Stimulated activated CD8-positive, alpha-beta memory T cell treated with anti-CD3 and anti-CD28 coated beads, Interleukin-7, amount 100 ng/mL, for 4 hours (primary cell): ENCODE measurements around the gene NT5DC3.

Source experiments
- DNase-seq, 2 donors: peaks; one replicate each; pipeline ENCODE4 v3.0.0-alpha.2; 2020; ENCODE audit warnings: low read depth in 2 of 2

Gene NT5DC3

DNA sequence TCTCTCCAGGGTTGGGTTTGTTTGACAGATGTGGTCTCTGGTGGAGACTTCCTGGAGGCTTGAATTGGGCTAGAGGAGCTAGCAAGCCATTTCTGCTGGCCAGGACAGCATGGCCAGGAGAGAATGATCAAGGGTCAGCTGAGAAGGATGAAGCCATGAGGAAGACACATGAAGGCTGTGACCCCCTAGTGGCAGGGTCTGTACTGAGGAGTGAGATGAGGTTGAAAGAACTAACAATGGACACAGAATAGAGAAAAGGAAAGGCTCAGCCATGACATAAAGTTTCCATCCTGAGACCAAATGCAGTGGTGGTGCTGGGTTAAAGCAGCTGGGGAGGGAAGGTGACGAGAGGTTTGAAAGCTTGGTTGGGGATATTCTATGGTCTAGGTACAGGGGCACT, 89.9 kb downstream of the NT5DC3 start:
- DNase-seq = no peak

DNA sequence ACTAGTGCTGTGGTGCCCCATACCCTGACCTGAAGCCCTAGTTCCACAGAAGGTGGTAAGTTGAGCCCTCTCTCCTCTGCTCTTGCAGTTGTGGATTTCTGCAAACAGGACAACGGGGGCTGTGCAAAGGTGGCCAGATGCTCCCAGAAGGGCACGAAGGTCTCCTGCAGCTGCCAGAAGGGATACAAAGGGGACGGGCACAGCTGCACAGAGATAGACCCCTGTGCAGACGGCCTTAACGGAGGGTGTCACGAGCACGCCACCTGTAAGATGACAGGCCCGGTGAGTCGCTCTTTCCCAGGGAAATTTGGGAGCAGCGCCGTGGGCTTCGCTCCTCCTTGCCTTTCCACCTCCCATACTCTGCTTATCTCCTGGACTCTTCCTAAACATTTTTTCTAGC, 92.2 kb downstream of the NT5DC3 start:
- DNase-seq = no peak

DNA sequence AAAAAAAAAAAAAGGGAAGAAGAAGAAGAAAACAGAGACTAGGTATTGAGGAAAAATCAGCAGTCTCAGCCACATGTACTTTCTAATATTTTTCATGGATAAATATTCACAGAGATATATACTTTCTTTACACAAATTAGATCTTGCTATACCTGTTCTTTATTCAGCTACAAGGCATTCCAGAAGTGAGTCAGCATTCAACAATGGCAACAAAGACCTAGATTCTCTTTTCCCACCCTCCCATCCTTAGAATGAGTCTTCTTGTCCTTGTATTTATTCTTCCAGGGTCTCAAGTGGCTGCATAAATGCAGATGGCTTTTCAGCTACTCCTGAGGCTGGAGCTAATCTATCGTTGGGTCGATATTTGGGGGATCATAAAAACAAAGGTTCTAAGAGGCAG, 93.0 kb downstream of the NT5DC3 start:
- no peak for DNase-seq

DNA sequence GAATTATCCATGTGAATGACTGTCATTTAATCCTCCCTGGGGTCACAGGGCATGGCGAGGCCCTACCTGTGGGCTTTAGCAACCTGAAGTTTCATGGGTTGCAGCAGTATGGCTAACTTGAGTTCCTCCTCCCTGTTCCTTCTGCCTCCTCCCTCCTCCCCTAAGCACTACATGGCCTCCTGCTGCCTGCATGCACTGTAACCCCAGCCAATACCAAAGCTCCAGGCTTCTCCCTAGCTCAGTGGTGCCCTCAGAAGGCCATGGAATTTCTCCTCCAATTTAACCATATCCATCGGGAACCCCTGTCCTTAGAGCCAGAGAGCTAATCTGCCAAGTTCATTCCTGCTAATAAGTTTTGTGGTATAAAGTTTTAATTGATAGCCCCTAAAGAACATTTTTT, 95.1 kb downstream of the NT5DC3 start:
- DNase-seq = no peak

DNA sequence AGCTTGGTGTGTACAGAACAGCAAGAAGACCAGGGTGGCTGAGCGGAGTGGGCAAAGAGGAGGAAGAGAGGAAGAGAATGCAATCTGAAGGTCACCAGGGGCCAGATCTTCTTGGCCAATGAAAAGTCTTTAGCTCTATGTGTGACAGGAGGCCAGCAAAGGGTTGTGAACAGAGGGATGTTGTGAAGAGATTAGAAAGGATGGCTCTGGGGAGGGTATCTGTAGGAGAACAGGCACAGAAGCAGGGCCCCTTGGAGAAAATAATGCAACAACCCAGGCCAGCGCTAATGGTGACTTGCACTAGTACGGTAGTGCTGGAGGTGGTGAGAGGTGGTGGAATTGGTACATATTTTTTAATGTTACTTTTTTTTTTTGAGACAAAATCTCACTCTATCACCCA, 97.2 kb downstream of the NT5DC3 start:
- DNase-seq = no peak

DNA sequence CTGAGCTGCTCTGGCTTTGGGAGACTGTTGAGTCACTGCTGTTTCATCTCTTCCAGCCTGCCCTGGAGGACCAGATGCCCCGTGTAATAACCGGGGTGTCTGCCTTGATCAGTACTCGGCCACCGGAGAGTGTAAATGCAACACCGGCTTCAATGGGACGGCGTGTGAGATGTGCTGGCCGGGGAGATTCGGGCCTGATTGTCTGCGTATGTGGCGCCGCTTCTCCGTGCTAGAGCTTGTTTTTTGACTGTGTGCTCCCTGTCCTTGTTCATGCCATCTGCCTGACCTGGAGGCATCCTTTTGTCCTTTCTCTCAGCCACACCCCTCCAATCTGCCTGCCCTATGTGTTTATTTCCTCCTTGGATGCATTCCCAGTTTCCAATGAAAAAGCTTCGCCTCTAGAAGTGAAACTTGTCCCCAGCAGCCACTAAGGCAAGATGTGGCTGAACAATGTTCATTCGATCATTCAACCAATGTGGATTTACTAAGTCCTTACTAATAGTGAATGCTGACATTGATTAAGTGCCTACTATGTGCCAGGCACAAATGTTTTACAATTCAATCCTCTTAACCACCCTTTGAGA, 98.6 kb downstream of the NT5DC3 start:
- DNase-seq = no peak

DNA sequence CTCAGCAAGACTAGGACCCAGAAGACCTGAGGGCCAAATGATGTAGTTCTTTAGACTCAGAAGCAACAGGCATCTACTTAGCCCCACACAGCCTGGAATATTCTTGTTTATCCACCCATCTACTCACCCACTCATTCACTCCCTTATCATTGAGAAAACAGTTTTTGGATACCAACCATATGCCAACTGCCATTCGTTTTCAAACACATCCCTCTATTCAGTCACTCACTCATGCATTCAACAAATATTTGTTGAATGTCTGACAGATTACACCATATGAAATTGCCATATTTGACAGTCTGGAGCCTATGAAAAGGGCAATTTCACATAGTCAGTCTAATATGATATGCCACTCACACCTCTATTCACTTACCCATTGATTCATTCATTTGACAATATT, 103.2 kb downstream of the NT5DC3 start:
- DNase-seq = no peak

DNA sequence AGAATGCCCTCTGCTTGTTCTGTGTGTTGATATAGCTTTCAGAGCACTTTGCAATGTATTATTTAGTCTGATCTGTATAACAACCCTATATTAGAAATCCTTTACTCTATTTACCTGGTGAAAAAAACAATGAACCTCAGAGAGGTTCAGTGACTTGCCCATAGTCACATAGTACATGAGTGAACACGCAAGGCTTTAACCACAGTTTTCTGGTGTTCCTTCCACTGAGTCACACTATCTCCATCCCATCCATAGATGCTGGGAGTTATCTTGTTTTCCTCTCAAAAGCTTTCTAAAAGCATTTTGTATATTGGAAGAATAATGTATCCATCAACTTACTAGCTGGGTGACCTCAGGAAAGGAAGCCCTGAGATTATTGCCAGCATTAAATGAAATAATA, 104.5 kb downstream of the NT5DC3 start:
- no peak for DNase-seq

DNA sequence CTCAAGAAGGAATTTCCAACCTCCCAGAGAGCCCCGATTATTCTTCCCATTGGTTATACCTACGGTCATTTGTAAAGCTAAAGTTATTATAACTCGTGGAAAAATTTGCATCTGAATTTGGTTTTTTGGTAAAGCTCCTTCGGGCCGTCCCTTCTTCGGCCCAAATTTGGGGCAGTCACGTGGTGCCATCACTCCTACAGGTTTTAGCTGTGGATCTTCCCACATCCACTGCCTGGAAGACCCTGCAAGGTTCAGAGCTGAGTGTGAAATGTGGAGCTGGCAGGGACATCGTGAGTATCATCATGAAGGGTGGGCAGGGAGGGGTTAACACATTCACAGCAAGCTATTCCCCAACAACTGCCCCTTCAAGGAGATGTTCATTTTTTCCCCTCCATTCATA, 105.7 kb downstream of the NT5DC3 start:
- no peak for DNase-seq

DNA sequence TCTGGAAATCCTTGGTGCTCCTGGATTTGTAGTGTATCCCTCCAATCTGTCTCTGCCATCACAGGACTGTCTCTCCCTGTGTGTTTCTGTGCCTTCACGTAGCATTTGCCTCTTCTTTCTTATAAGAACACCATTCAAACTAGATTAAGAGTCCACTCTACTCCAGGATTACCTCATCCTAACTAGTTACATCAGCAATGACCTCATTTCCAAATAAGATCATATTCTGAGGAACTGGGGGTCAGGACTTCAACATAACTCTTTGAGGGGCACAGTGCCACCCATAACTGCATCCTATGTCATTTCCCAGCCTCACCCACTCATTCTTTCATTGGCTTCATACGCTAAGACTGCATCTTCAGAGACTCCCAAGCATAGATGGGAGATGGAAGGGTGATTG, 106.2 kb downstream of the NT5DC3 start:
- no peak for DNase-seq

DNA sequence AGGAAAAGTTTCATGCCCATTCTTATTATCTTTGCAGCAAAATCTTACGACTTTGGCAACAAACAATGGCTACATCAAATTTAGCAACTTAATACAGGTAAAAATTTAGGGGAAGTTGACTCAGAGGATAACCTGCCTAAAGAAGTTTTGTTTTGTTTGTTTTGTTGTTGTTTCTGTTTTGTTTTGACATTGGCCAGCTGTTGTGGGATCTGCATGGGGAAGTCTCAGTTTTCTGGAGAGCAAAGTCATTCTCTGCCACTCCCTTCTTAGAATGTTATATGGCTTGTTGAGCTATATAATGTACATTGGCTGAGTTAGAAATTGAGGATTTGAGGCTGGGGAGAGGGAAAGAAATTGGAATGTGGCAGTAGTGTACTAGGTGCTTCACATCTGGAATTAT, 109.5 kb downstream of the NT5DC3 start:
- DNase-seq = no peak

DNA sequence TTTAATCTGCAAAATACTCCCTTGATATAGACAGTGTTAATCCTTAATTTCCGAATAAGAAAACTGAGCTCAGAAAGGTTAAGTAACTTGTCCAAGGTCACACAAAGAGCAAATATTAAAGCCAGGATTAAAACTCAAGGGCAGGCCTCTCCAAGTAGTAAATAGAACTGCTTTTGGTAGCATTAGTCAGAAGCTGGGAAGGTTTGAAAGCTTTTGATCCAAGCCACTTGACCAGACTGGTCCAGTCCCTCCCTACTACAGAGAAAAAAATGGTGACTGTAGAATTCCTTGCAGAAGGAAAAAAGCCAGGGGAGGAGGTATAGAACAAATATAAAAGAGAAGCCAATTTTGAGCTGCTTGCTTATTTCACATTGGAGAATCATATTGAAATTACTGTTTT, 111.5 kb downstream of the NT5DC3 start:
- DNase-seq = no peak

DNA sequence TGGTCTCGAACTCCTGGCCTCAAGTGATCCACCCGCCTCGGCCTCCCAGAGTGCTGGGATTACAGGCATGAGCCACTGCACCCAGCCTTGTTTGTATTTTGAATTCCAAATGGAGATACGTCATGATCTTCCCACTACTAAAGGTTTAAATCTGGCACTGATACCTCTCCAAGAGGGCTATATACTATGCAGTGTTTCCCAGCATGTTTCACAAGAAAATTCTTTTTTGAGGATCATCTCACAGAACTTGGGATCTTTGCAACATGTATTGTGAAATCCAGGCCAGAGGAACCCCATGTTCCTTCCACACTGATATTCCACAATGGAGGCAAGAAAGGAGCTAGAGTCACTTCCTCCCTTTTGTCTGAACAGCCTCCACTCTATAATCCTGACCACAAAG, 112.7 kb downstream of the NT5DC3 start:
- no peak for DNase-seq

DNA sequence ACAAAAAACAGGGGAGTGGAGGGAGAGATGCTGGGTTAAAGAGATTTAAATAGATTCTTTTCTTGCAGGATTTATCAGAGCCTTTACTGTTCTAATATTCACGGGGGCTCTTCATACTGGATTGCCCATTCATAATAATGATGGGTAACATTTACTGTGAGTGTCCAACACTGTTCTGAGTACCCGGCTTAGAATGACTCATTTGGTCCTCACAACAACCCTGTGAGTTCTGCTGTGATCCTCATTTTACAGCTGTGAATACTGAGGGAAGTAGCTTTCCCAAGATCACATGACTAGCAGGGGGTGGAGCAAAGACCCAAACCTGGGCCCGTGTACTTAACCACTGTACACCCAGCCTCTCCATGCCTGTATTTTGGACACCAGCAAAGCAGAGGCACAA, 113.4 kb downstream of the NT5DC3 start:
- no peak for DNase-seq

DNA sequence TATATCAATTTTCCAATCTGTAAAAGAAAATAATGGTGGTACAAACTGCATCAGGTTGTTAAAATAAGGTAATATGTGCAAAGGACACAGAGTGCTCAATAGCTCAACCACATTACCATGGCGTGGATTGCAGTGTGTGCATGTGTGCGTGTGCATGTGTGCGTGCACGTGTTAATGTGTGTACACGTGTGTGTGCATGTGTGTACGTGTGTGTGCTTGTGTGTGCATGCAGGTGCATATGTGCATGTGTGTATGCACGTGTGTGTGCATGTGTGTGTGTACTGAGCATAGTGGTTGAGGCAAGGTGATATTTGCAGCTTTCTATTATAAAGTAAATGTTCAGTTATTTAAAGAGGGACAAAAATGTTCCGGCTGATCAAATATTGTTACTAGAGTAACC, 115.6 kb downstream of the NT5DC3 start:
- no peak for DNase-seq
